Effector CD4-positive, alpha-beta T cell (primary cell): ENCODE results near the gene RARS2.
A peak's percentile ranks its signal among the peaks of the same experiment; 100 is the strongest.
"Not testable (repeated sequence)": the region's sequence is repeated elsewhere in the genome, so short reads cannot be mapped to it uniquely, and the experiment has no call there.

ENCODE experiments used
- DNase-seq: peaks from one replicate; pipeline ENCODE4 v3.0.0-alpha.2; 2020

RARS2 gene

GRCh38 chr6:87498048-87498447 is 91.7 kb downstream of the RARS2 start:
- no peak for DNase-seq

DNA sequence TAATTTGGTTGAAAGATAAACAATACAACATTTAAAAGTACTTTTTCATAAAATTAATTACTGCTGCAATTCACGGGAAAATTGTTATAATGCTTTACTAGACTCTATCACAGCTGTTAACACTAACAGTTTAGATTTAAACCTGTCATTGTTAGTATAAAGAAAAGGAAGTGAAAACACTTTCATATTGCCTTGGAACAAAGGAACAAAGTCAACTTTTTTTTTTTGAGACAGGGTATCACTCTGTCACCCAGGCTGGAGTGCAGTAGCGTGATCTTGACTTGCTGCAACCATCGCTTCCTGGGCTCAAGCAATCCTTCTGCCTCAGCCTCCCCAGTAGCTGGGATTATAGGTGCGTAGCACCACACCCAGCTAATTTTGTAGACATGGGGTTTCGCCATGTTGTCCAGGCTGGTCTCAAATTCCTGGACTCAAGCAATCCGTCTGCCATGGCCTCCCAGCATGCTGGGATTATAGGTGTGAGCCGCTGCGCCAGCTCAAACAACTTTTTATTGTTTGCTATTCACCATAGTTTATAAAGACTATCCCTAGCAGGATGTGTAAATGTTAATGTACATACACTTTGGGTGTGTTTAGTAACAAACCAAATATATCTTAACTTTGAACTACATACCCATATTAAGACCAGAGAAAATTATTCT is 94.9 kb downstream of the RARS2 start:
- no peak for DNase-seq

- not testable (repeated sequence) for DNase-seq
These were observed 100.5 kb downstream of the RARS2 start for GRCh38 chr6:87489326-87489725.

DNA sequence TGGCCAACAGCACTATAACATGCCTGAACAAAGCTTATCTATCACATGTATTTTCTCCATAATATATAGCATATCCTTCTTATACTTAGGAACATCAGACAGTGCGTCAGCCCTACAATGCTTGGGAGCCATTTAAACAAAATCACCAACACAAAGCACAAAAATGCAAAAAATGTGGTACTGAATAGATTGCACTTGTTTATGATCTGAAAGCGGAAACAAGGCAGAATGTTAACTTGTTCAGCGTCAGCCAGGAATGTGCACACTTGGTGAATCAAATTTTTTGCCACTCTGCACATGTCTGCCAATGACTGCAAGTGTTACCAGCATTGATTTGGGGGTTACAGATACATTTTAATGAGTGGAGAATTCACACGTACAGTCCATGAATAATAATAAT is 102.2 kb downstream of the RARS2 start:
- DNase-seq: no peak

- no peak for DNase-seq
These were observed 105.3 kb downstream of the RARS2 start for GRCh38 chr6:87484491-87484890.

- DNase-seq: no peak
These were observed 105.9 kb downstream of the RARS2 start for GRCh38 chr6:87483929-87484328.

- no peak for DNase-seq
These were observed 107.4 kb downstream of the RARS2 start for GRCh38 chr6:87482366-87482765.

GRCh38 chr6:87481931-87482330 is 107.9 kb downstream of the RARS2 start:
- DNase-seq: no peak

- peak; percentile 49 for DNase-seq
These were observed 116.3 kb downstream of the RARS2 start for GRCh38 chr6:87473419-87473903.

GRCh38 chr6:87472525-87473418 is 117.0 kb downstream of the RARS2 start, which contains the start of gene SLC35A1:
SLC35A1 (plus strand) TSS chr6:87472974; CDS start chr6:87473004, 30 bp downstream.
- DNase-seq: peak; percentile 78

GRCh38 chr6:87465051-87465450 is 124.7 kb downstream of the RARS2 start:
- DNase-seq: no peak
